HG02588 (cell line): Measurements from ENCODE around the gene F2.
A peak's percentile ranks its signal among the peaks of the same experiment; 100 is the strongest.
"Not testable (repeated sequence)": the region's sequence is repeated elsewhere in the genome, so short reads cannot be mapped to it uniquely, and the experiment has no call there.

Experiments
- ATAC-seq: cut with Tn5 transposase; IDR thresholded peaks from one replicate; pipeline ENCODE4 v1.9.1; 2021; ENCODE audit warnings: mild to moderate bottlenecking, moderate library complexity; ENCODE audit not compliant: unreplicated experiment

Gene F2

GRCh38 chr11:46682773-46683752 lies 36.0 kb upstream of the F2 start:
- ATAC-seq = no peak

- ATAC-seq = no peak
Observed at GRCh38 chr11:46684367-46684766, 34.6 kb upstream of the F2 start.

- no peak for ATAC-seq
Observed at GRCh38 chr11:46686886-46687795, 31.9 kb upstream of the F2 start.

GRCh38 chr11:46690702-46691101 lies 28.3 kb upstream of the F2 start:
- no peak for ATAC-seq

GRCh38 chr11:46692450-46692849 lies 26.6 kb upstream of the F2 start:
- ATAC-seq = no peak

GRCh38 chr11:46693597-46694012 lies 25.4 kb upstream of the F2 start:
- no peak for ATAC-seq

- no peak for ATAC-seq
Observed at GRCh38 chr11:46694072-46694471, 24.9 kb upstream of the F2 start.

GRCh38 chr11:46694607-46695006 lies 24.4 kb upstream of the F2 start:
- ATAC-seq = no peak

GRCh38 chr11:46695345-46696211 lies 23.4 kb upstream of the F2 start:
- no peak for ATAC-seq

GRCh38 chr11:46696212-46696558 lies 22.8 kb upstream of the F2 start:
- ATAC-seq = no peak

GRCh38 chr11:46697303-46697702 lies 21.7 kb upstream of the F2 start:
- ATAC-seq = no peak

GRCh38 chr11:46697723-46698122 lies 21.3 kb upstream of the F2 start:
- ATAC-seq = no peak

- no peak for ATAC-seq
Observed at GRCh38 chr11:46698597-46698996, 20.4 kb upstream of the F2 start.

- peak; percentile 85 for ATAC-seq
Observed at GRCh38 chr11:46700241-46701077, 18.6 kb upstream of the F2 start, which contains the start of the genes ARHGAP1 and ZNF408. TSS of gene ARHGAP1 (minus strand) at chr11:46700619. CDS start at chr11:46696107, 4,512 bp downstream. TSS of gene ZNF408 (plus strand) at chr11:46701031. CDS start at chr11:46701048, 17 bp downstream.

GRCh38 chr11:46701078-46701654 lies 17.8 kb upstream of the F2 start:
- no peak for ATAC-seq

GRCh38 chr11:46705070-46705688 lies 13.8 kb upstream of the F2 start:
- no peak for ATAC-seq

- ATAC-seq = no peak
Observed at GRCh38 chr11:46706886-46707285, 12.1 kb upstream of the F2 start.

GRCh38 chr11:46709351-46709750 lies 9.7 kb upstream of the F2 start:
- not testable (repeated sequence) for ATAC-seq

- ATAC-seq = no peak
Observed at GRCh38 chr11:46710821-46711269, 8.2 kb upstream of the F2 start.
